Measurements from ENCODE around the gene ASCC1. TPM values are rescaled to one million over a fixed set of nuclear protein-coding genes. Genes with fewer than 3 reads are reported as not detected.

Gene ASCC1
- total and polyA plus RNA-seq, 2 experiments from 2014 or later = 13.7 to 37.2 TPM

DNA sequence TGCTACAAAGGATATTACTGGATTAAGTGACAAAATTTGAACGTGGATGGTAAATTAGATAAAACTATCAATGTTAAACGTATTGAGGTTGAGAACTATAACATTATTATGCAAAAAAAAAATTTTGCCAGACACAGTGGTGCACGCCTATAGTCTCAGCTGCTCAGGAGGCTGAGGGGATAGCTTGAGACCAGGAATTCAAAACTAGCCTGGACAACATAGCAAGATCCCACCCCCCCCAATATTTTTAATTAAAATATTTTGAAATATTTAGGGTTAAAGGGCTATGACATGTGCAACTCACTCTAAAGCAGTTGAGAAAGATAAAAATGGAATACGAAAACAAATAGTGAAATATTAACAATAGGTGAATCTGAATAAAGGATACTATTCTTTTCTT is 45.3 kb downstream of the ASCC1 start:
- Histone ChIP-seq H3K79me2 (replicated peaks; ENCODE audit: insufficient read depth) (no peaks in the 10 kb centered on the region), H4K20me1 (replicated peaks; ENCODE audit: insufficient read depth) (no peaks in the 10 kb centered on the region), H3K4me3 (no peak overlapping the region), H2AFZ (no peak overlapping the region), H3K36me3 (ENCODE audit: insufficient read depth) (no peaks in the 10 kb centered on the region), H3K27me3 (ENCODE audit: insufficient read depth) (no peaks in the 10 kb centered on the region), H3K27ac (ENCODE audit: low read depth) (0 out of 2 replicates have a peak overlapping the region, but pooled peaks have one; percentile 27), H3K4me1 (ENCODE audit: insufficient read depth) (no peaks in the 10 kb centered on the region), H3K9me2 (ENCODE audit: insufficient read depth) (no peaks in the 10 kb centered on the region), H3K4me2 (no peak overlapping the region), H3F3A (replicated peaks; ENCODE audit: low read depth) (no peaks in the 10 kb centered on the region)
- peaks cover 1% of the 10 kb centered on the region for H3K27me3 Mint-ChIP-seq (ENCODE audit: insufficient read depth, low read depth, poor library complexity)
- TF ChIP-seq, protein P1, sequence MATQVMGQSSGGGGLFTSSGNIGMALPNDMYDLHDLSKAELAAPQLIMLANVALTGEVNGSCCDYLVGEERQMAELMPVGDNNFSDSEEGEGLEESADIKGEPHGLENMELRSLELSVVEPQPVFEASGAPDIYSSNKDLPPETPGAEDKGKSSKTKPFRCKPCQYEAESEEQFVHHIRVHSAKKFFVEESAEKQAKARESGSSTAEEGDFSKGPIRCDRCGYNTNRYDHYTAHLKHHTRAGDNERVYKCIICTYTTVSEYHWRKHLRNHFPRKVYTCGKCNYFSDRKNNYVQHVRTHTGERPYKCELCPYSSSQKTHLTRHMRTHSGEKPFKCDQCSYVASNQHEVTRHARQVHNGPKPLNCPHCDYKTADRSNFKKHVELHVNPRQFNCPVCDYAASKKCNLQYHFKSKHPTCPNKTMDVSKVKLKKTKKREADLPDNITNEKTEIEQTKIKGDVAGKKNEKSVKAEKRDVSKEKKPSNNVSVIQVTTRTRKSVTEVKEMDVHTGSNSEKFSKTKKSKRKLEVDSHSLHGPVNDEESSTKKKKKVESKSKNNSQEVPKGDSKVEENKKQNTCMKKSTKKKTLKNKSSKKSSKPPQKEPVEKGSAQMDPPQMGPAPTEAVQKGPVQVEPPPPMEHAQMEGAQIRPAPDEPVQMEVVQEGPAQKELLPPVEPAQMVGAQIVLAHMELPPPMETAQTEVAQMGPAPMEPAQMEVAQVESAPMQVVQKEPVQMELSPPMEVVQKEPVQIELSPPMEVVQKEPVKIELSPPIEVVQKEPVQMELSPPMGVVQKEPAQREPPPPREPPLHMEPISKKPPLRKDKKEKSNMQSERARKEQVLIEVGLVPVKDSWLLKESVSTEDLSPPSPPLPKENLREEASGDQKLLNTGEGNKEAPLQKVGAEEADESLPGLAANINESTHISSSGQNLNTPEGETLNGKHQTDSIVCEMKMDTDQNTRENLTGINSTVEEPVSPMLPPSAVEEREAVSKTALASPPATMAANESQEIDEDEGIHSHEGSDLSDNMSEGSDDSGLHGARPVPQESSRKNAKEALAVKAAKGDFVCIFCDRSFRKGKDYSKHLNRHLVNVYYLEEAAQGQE (IDR thresholded peaks at IDR 0.05; ENCODE audit: unreplicated experiment) = no peak
- no peak for TF ChIP-seq CTCF (conservative IDR thresholded peaks at IDR 0.05; ENCODE audit: low read depth in 2 of 2)
- no peaks in the 10 kb centered on the region; the same call in 2 of the 3 replicates for H3K4me1 Mint-ChIP-seq
- H3K27ac Mint-ChIP-seq = no peak overlapping the region
- no peak for DNase-seq (ENCODE audit: low spot score)
- no peak overlapping the region for H3K4me3 Mint-ChIP-seq
- ATAC-seq = no peak
- peaks cover 7% of the 10 kb centered on the region; the same call in 1 of the 3 replicates for H3K36me3 Mint-ChIP-seq (ENCODE audit: low read depth)
- H3K9me3 Mint-ChIP-seq = no peaks in the 10 kb centered on the region

DNA sequence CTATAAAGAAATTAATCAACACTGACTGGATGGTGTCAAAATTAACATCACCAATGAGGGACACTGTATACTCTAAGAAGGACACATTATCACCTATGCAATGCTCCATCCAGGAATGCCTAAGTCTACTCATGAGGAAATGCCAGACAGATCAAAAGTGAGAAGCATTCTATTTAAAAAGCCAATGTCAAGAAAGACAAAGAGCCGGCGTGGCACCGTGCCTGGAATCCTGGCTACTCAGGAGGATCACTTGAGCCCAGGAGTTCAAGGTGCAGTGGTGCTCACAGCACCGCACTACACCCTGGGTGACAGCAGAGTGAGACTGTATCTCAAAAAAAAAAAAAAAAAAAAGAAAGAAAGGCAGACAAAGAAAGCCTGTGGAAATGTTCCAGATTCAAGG is 45.8 kb downstream of the ASCC1 start:
- H4K20me1 ChIP-seq (replicated peaks; ENCODE audit: insufficient read depth) = no peaks in the 10 kb centered on the region
- no peaks in the 10 kb centered on the region for H3K9me3 Mint-ChIP-seq
- H3K4me1 Mint-ChIP-seq = no peaks in the 10 kb centered on the region; the same call in 2 of the 3 replicates
- no peaks in the 10 kb centered on the region for H3K36me3 ChIP-seq (ENCODE audit: insufficient read depth)
- no peaks in the 10 kb centered on the region for H3F3A ChIP-seq (replicated peaks; ENCODE audit: low read depth)
- H3K36me3 Mint-ChIP-seq (ENCODE audit: low read depth) = peaks cover 7% of the 10 kb centered on the region; the same call in 1 of the 3 replicates
- H3K4me2 ChIP-seq = no peak overlapping the region
- peaks cover 1% of the 10 kb centered on the region for H3K27me3 Mint-ChIP-seq (ENCODE audit: insufficient read depth, low read depth, poor library complexity)
- H3K79me2 ChIP-seq (replicated peaks; ENCODE audit: insufficient read depth) = no peaks in the 10 kb centered on the region
- no peaks in the 10 kb centered on the region for H3K4me1 ChIP-seq (ENCODE audit: insufficient read depth)
- H3K27ac ChIP-seq (ENCODE audit: low read depth) = peak overlapping the region; percentile 27
- H3K4me3 Mint-ChIP-seq = no peak overlapping the region
- DNase-seq (ENCODE audit: low spot score) (no peak), ATAC-seq (no peak)
- no peaks in the 10 kb centered on the region for H3K9me2 ChIP-seq (ENCODE audit: insufficient read depth)
- no peak overlapping the region for H3K27ac Mint-ChIP-seq
- H3K27me3 ChIP-seq (ENCODE audit: insufficient read depth) = no peaks in the 10 kb centered on the region
- no peak overlapping the region for H2AFZ ChIP-seq
- no peak overlapping the region for H3K4me3 ChIP-seq
- TF ChIP-seq JUNB (IDR thresholded peaks at IDR 0.05; ENCODE audit: unreplicated experiment) = no peak
- TF ChIP-seq POLR2AphosphoS5 (IDR thresholded peaks at IDR 0.05; ENCODE audit: low read depth) = no peak
- no peak for TF ChIP-seq ETS1 (IDR thresholded peaks at IDR 0.05)
- no peak for TF ChIP-seq EZH2 (IDR thresholded peaks at IDR 0.05; ENCODE audit: low read depth, unreplicated experiment)
- TF ChIP-seq, protein P2, sequence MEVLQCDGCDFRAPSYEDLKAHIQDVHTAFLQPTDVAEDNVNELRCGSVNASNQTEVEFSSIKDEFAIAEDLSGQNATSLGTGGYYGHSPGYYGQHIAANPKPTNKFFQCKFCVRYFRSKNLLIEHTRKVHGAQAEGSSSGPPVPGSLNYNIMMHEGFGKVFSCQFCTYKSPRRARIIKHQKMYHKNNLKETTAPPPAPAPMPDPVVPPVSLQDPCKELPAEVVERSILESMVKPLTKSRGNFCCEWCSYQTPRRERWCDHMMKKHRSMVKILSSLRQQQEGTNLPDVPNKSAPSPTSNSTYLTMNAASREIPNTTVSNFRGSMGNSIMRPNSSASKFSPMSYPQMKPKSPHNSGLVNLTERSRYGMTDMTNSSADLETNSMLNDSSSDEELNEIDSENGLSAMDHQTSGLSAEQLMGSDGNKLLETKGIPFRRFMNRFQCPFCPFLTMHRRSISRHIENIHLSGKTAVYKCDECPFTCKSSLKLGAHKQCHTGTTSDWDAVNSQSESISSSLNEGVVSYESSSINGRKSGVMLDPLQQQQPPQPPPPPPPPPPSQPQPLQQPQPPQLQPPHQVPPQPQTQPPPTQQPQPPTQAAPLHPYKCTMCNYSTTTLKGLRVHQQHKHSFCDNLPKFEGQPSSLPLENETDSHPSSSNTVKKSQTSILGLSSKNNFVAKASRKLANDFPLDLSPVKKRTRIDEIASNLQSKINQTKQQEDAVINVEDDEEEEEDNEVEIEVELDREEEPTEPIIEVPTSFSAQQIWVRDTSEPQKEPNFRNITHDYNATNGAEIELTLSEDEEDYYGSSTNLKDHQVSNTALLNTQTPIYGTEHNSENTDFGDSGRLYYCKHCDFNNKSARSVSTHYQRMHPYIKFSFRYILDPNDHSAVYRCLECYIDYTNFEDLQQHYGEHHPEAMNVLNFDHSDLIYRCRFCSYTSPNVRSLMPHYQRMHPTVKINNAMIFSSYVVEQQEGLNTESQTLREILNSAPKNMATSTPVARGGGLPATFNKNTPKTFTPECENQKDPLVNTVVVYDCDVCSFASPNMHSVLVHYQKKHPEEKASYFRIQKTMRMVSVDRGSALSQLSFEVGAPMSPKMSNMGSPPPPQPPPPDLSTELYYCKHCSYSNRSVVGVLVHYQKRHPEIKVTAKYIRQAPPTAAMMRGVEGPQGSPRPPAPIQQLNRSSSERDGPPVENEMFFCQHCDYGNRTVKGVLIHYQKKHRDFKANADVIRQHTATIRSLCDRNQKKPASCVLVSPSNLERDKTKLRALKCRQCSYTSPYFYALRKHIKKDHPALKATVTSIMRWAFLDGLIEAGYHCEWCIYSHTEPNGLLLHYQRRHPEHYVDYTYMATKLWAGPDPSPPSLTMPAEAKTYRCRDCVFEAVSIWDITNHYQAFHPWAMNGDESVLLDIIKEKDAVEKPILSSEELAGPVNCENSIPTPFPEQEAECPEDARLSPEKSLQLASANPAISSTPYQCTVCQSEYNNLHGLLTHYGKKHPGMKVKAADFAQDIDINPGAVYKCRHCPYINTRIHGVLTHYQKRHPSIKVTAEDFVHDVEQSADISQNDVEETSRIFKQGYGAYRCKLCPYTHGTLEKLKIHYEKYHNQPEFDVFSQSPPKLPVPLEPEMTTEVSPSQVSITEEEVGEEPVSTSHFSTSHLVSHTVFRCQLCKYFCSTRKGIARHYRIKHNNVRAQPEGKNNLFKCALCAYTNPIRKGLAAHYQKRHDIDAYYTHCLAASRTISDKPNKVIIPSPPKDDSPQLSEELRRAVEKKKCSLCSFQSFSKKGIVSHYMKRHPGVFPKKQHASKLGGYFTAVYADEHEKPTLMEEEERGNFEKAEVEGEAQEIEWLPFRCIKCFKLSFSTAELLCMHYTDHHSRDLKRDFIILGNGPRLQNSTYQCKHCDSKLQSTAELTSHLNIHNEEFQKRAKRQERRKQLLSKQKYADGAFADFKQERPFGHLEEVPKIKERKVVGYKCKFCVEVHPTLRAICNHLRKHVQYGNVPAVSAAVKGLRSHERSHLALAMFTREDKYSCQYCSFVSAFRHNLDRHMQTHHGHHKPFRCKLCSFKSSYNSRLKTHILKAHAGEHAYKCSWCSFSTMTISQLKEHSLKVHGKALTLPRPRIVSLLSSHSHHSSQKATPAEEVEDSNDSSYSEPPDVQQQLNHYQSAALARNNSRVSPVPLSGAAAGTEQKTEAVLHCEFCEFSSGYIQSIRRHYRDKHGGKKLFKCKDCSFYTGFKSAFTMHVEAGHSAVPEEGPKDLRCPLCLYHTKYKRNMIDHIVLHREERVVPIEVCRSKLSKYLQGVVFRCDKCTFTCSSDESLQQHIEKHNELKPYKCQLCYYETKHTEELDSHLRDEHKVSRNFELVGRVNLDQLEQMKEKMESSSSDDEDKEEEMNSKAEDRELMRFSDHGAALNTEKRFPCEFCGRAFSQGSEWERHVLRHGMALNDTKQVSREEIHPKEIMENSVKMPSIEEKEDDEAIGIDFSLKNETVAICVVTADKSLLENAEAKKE (CRISPR knock-in tag; IDR thresholded peaks at IDR 0.05) = no peak
- TF ChIP-seq ZNF114 (CRISPR knock-in tag; IDR thresholded peaks at IDR 0.05) = no peak
- TF ChIP-seq ZNF331 (CRISPR knock-in tag; IDR thresholded peaks at IDR 0.05; ENCODE audit: low read depth) = no peak
- no peak for TF ChIP-seq CREB1 (CRISPR knock-in tag; IDR thresholded peaks at IDR 0.05; ENCODE audit: low read depth)

Measured in GM23338 (cell line).